GM18526 (cell line): Measurements from ENCODE around the gene REXO2.

Experiments
- POLR2A ChIP-seq: IDR thresholded peaks from 3 replicates; pipeline ENCODE4 v1.6.1; 2011; ENCODE audit not compliant: insufficient read length; ENCODE audit errors: extremely low read depth

Gene REXO2

GRCh38 chr11:114478001-114478410 lies 38.7 kb downstream of the REXO2 start:
- TF ChIP-seq POLR2A = no peak

GRCh38 chr11:114478768-114479167 lies 39.5 kb downstream of the REXO2 start:
- no peak for TF ChIP-seq POLR2A

GRCh38 chr11:114479331-114479730 lies 40.1 kb downstream of the REXO2 start:
- TF ChIP-seq POLR2A = no peak

- no peak for TF ChIP-seq POLR2A
Observed at GRCh38 chr11:114482114-114482513, 42.8 kb downstream of the REXO2 start.

- TF ChIP-seq POLR2A = no peak
Observed at GRCh38 chr11:114483929-114484328, 44.7 kb downstream of the REXO2 start.

- TF ChIP-seq POLR2A = no peak
Observed at GRCh38 chr11:114496915-114497314, 57.6 kb downstream of the REXO2 start.

- no peak for TF ChIP-seq POLR2A
Observed at GRCh38 chr11:114499756-114500155, 60.5 kb downstream of the REXO2 start.
